ENCODE results near the gene ITGB2. TPM values are rescaled to one million over a fixed set of nuclear protein-coding genes. Genes with fewer than 3 reads are reported as not detected.

ITGB2 gene
- polyA plus RNA-seq, 2 donors, result 7.3 to 10.0 TPM

DNA sequence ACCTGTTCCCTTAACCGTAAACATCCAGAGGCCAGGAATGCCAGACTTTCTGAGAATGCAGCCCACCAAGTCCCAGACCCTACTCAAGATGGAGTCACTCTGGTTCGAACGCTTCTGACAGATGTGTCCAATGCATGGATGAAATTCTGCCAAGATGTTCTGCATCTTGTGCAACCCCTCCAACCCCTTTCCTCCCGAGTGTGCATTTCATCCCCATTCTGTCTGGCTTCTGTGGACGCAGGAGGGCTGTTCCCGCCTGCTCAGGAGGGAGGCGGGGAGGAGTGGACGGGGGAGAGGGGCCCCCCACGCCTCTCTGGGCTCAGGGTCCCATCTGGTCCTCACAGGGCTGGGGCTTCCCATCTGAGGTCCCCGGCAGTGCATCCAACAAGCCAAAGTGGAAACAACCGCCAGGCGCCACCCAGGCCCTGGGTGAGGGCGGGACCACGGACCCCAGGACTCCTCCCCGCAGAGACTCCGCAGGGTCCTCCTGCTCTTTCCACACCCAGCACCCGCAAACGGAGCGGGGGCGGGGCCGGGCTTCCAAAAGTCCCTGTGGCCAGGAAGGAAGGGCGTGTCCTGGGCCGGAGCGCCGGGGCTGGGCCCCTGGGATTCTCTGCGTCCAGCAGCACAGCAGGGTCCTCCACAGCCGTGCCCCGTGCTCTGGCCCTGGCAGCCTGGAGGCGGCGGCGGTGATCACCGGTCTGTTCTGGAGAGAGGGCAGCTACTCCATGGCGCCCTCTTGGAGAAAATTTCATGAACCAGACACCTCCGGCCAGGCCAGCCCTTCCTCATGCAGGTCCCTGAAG lies 75.1 kb downstream of the ITGB2 start:
- Histone ChIP-seq H3K36me3 (ENCODE audit: control insufficient read depth in 2 of 2, insufficient read depth in 2 of 2, low read length in 1 of 2) (peaks cover 3 to 18% of the 10 kb centered on the region in 2 donors), H3K27me3 (ENCODE audit: control insufficient read depth in 1 of 2, insufficient read depth in 2 of 2, low read length in 2 of 2) (no peaks in the 10 kb centered on the region), H3K27ac (ENCODE audit: low read depth in 2 of 2, low read length in 1 of 2) (no peak overlapping the region), H3K9me3 (ENCODE audit: control insufficient read depth in 2 of 2, insufficient read depth in 1 of 2, low read depth in 1 of 2, low read length in 1 of 2) (no peaks in the 10 kb centered on the region), H3K4me1 (ENCODE audit: control insufficient read depth in 2 of 2, insufficient read depth in 2 of 2, low read length in 1 of 2) (peaks cover 5 to 10% of the 10 kb centered on the region in 2 donors), H3K4me3 (ENCODE audit: low read depth in 1 of 2, low read length in 2 of 2) (peak overlapping the region in 1 of 2 donors; percentile 5)
- WGBS, 2 donors, result 6 to 7% methylated on average over 34 of the region's 34 CpGs

DNA sequence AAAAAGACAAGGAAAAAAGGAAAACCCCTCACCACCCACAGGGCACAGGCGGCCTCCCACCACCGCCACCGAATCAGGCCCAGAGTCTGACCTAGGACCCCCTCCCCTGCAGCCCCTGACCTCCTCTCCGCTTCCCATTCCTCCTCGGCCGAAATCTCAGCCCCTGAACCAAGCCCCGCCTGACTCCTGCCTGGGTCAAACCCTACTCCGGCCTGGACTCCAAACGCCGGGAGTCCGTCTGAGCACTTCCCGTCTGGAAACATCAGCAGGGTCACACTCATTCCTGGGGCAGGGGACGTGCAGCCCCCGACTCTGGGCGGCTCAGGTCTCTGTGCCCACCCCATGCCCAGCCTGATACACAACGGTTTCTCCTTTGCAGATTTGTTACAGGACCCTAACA lies 76.4 kb downstream of the ITGB2 start:
- no peaks in the 10 kb centered on the region for H3K27me3 ChIP-seq (ENCODE audit: control insufficient read depth in 1 of 2, insufficient read depth in 2 of 2, low read length in 2 of 2)
- H3K9me3 ChIP-seq (ENCODE audit: control insufficient read depth in 2 of 2, insufficient read depth in 1 of 2, low read depth in 1 of 2, low read length in 1 of 2), result no peaks in the 10 kb centered on the region
- 72 to 75% methylated on average over 16 of the region's 16 CpGs for WGBS, 2 donors
- H3K27ac ChIP-seq (ENCODE audit: low read depth in 2 of 2, low read length in 1 of 2), result no peak overlapping the region
- H3K4me3 ChIP-seq (ENCODE audit: low read depth in 1 of 2, low read length in 2 of 2), result no peak overlapping the region
- H3K4me1 ChIP-seq (ENCODE audit: control insufficient read depth in 2 of 2, insufficient read depth in 2 of 2, low read length in 1 of 2), result peaks cover 5 to 10% of the 10 kb centered on the region in 2 donors
- H3K36me3 ChIP-seq (ENCODE audit: control insufficient read depth in 2 of 2, insufficient read depth in 2 of 2, low read length in 1 of 2), result peaks cover 3 to 6% of the 10 kb centered on the region in 2 donors

DNA sequence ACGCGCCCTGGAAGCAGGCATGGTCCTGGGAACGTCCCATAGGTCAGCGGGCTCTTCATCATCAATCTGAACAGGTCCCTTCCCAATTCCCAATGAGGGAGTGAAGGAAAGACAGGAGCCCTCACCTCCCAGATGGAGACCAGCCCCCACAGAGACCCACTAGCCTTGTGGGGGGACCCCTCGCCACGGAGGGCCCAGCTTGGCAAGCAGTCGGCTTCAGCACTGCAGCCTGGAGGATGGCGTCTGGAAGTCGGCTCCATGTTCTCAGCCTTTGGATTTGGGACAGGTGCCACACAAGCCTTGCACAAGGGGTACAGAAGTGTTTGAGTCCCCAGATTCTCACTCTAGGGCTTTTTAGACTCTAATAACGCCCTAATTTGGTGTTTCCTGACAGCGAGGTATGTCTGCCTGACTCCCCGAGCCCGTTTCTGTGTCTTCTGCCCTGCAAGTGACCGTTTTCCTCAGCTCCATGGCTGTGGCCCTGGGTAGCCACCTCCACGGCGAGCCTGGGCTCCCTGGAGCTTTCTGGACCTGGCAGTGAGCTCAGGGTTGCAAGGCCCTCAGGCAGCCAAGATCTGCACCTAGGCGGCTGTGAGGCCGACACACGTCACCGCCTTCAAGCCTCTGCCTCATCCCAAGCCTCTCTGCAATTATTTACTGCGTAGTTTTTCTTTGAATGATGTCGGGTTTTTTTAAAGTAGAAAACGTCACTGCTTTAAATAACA lies 77.8 kb downstream of the ITGB2 start:
- WGBS, 2 donors, result 80 to 84% methylated on average over 23 of the region's 23 CpGs
- Histone ChIP-seq H3K4me1 (ENCODE audit: control insufficient read depth in 2 of 2, insufficient read depth in 2 of 2, low read length in 1 of 2) (peaks cover 7 to 10% of the 10 kb centered on the region in 2 donors), H3K9me3 (ENCODE audit: control insufficient read depth in 2 of 2, insufficient read depth in 1 of 2, low read depth in 1 of 2, low read length in 1 of 2) (no peaks in the 10 kb centered on the region), H3K36me3 (ENCODE audit: control insufficient read depth in 2 of 2, insufficient read depth in 2 of 2, low read length in 1 of 2) (no peaks in the 10 kb centered on the region), H3K27me3 (ENCODE audit: control insufficient read depth in 1 of 2, insufficient read depth in 2 of 2, low read length in 2 of 2) (no peaks in the 10 kb centered on the region), H3K27ac (ENCODE audit: low read depth in 2 of 2, low read length in 1 of 2) (no peak overlapping the region), H3K4me3 (ENCODE audit: low read depth in 1 of 2, low read length in 2 of 2) (no peak overlapping the region)

DNA sequence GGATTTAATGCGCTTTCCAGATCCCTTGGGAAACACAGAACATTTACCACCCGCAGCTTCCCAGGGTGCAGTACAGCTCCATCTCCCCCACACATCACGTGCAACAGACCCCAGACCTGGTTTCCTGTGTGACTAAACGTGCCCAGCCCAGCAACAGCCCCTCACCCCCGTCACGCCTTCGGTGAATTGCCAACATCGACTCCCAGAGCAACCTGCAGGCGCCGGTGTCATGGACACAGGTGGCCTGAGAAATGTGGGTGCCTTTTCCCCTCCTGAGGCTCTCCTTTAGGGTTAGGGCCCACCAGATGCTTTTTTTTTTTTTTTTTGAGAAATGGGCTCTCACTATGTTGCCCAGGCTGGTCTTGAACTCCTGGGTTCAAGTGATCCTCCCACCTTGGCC lies 78.6 kb downstream of the ITGB2 start:
- no peaks in the 10 kb centered on the region for H3K9me3 ChIP-seq (ENCODE audit: control insufficient read depth in 2 of 2, insufficient read depth in 1 of 2, low read depth in 1 of 2, low read length in 1 of 2)
- no peaks in the 10 kb centered on the region for H3K27me3 ChIP-seq (ENCODE audit: control insufficient read depth in 1 of 2, insufficient read depth in 2 of 2, low read length in 2 of 2)
- H3K4me1 ChIP-seq (ENCODE audit: control insufficient read depth in 2 of 2, insufficient read depth in 2 of 2, low read length in 1 of 2), result peaks cover 8 to 11% of the 10 kb centered on the region in 2 donors
- no peaks in the 10 kb centered on the region for H3K36me3 ChIP-seq (ENCODE audit: control insufficient read depth in 2 of 2, insufficient read depth in 2 of 2, low read length in 1 of 2)
- WGBS, 2 donors, result 81 to 83% methylated on average over 10 of the region's 10 CpGs
- no peak overlapping the region for H3K4me3 ChIP-seq (ENCODE audit: low read depth in 1 of 2, low read length in 2 of 2)
- no peak overlapping the region for H3K27ac ChIP-seq (ENCODE audit: low read depth in 2 of 2, low read length in 1 of 2)

DNA sequence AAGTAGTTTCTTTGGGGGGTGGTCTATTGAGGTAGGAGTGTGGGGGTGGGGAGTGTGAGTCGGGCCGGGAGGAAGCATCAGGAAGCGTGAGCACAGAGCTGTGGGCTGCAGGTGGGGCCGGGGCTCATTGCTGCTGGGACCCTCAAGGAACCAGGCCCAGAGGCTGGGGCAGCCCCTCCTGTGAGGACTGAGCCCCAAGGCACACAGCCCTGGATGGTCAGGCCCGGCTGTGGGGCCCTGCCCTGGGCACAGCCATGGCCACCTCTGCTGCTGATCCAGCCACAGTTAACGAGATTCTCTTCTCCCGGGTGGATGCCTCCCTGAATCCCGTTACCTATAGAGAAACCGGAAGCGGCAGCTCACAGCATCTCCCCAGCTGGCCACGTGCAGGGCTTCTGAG lies 79.9 kb downstream of the ITGB2 start:
- H3K36me3 ChIP-seq (ENCODE audit: control insufficient read depth in 2 of 2, insufficient read depth in 2 of 2, low read length in 1 of 2), result no peaks in the 10 kb centered on the region
- WGBS, 2 donors, result 76 to 84% methylated on average over 10 to 11 of the region's 11 CpGs
- no peak overlapping the region for H3K4me3 ChIP-seq (ENCODE audit: low read depth in 1 of 2, low read length in 2 of 2)
- no peaks in the 10 kb centered on the region for H3K9me3 ChIP-seq (ENCODE audit: control insufficient read depth in 2 of 2, insufficient read depth in 1 of 2, low read depth in 1 of 2, low read length in 1 of 2)
- H3K27me3 ChIP-seq (ENCODE audit: control insufficient read depth in 1 of 2, insufficient read depth in 2 of 2, low read length in 2 of 2), result no peaks in the 10 kb centered on the region
- H3K27ac ChIP-seq (ENCODE audit: low read depth in 2 of 2, low read length in 1 of 2), result no peak overlapping the region
- peaks cover 4 to 9% of the 10 kb centered on the region in 2 donors for H3K4me1 ChIP-seq (ENCODE audit: control insufficient read depth in 2 of 2, insufficient read depth in 2 of 2, low read length in 1 of 2)

DNA sequence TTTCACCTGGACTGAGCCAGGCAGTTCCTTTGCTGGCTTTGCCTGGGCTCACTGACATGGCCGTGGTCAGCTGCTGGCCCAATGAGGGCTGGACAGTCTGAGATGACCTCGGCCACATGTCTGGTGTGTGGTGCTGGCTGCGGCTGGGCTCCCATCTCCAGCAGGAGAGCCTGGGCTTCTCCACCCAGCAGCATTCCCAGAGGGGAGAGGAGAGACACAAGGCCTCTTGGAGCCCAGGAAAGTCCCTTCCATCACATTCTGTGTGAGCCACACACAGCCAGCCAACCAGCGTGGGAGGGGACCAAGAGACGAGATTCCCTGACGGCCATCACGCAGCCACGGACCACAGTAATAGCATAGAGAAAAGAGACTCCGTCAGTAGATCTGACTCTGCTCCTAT lies 81.7 kb downstream of the ITGB2 start:
- H3K9me3 ChIP-seq (ENCODE audit: control insufficient read depth in 2 of 2, insufficient read depth in 1 of 2, low read depth in 1 of 2, low read length in 1 of 2), result no peaks in the 10 kb centered on the region
- H3K4me1 ChIP-seq (ENCODE audit: control insufficient read depth in 2 of 2, insufficient read depth in 2 of 2, low read length in 1 of 2), result peaks cover 4 to 6% of the 10 kb centered on the region in 2 donors
- no peak overlapping the region for H3K27ac ChIP-seq (ENCODE audit: low read depth in 2 of 2, low read length in 1 of 2)
- no peaks in the 10 kb centered on the region for H3K36me3 ChIP-seq (ENCODE audit: control insufficient read depth in 2 of 2, insufficient read depth in 2 of 2, low read length in 1 of 2)
- no peaks in the 10 kb centered on the region for H3K27me3 ChIP-seq (ENCODE audit: control insufficient read depth in 1 of 2, insufficient read depth in 2 of 2, low read length in 2 of 2)
- no peak overlapping the region for H3K4me3 ChIP-seq (ENCODE audit: low read depth in 1 of 2, low read length in 2 of 2)
- 88 to 89% methylated on average over 9 of the region's 9 CpGs for WGBS, 2 donors

DNA sequence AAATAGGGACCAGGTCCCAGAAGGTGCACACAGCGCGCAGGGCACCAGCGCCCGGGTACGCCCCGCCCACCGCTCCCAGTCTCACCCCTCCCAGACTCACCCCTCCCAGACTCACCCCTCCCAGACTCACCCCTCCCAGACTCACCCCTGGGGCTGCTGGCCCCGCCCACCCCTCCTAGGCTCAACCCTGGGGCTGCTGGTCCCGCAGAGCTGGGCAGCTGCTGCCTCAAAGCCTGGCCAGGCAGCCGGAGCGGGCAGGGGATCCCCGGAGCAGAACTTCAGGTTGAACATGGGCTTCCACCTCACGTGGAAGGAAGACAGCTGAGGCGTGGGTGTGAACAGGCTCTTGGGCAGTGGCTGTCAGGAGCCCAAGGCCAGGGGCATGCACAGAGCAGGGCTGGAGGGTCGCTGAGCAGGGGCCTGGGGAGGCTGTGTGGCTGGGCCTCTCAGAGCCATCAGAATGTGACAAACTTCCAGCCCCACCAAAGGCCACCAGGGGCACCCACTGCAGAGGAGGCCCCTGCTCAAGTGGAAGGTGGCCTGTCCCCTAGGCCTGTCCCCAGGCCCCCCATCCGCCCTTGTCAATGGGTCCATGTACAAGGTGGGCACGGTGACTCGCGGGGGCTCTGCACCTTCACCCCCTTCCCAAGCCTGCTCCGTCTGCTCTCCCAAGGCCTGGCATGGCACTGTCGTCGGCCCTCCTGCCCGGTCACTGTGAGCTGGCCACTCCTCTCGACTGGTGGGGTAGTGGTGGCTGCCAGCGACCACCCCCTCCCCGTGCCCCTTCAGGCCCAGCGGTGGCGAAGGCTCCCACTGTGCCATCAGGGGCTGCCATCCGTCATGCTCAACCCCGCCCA lies 82.4 kb downstream of the ITGB2 start:
- Histone ChIP-seq H3K9me3 (ENCODE audit: control insufficient read depth in 2 of 2, insufficient read depth in 1 of 2, low read depth in 1 of 2, low read length in 1 of 2) (no peaks in the 10 kb centered on the region), H3K4me3 (ENCODE audit: low read depth in 1 of 2, low read length in 2 of 2) (no peak overlapping the region), H3K36me3 (ENCODE audit: control insufficient read depth in 2 of 2, insufficient read depth in 2 of 2, low read length in 1 of 2) (no peaks in the 10 kb centered on the region), H3K27ac (ENCODE audit: low read depth in 2 of 2, low read length in 1 of 2) (no peak overlapping the region), H3K27me3 (ENCODE audit: control insufficient read depth in 1 of 2, insufficient read depth in 2 of 2, low read length in 2 of 2) (no peaks in the 10 kb centered on the region), H3K4me1 (ENCODE audit: control insufficient read depth in 2 of 2, insufficient read depth in 2 of 2, low read length in 1 of 2) (peaks cover 4 to 6% of the 10 kb centered on the region in 2 donors)
- 78 to 85% methylated on average over 29 to 30 of the region's 30 CpGs for WGBS, 2 donors

DNA sequence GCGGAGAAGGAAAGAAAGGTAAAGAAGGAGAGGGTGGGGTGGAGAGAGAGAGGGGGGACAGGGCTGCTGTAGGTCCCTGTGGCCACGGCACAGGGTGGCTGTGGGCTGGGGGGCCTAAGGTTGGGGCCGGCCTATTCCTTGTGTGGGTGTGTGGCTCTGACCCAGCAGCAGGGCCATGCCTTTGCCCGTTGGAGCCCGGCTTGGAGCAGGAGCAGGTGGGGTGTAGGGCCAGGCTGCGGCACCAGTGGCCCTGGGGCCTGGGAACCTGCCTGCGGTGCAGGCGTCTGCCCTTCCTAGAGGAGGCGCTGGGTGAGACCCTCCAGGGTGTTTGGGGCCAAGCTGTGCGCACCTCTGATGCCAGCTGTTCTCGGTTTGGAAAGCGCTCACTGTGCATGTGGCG lies 83.2 kb downstream of the ITGB2 start:
- H3K27ac ChIP-seq (ENCODE audit: low read depth in 2 of 2, low read length in 1 of 2), result no peak overlapping the region
- H3K36me3 ChIP-seq (ENCODE audit: control insufficient read depth in 2 of 2, insufficient read depth in 2 of 2, low read length in 1 of 2), result no peaks in the 10 kb centered on the region
- WGBS, 2 donors, result 90 to 91% methylated on average over 13 of the region's 13 CpGs
- no peaks in the 10 kb centered on the region for H3K27me3 ChIP-seq (ENCODE audit: control insufficient read depth in 1 of 2, insufficient read depth in 2 of 2, low read length in 2 of 2)
- H3K4me3 ChIP-seq (ENCODE audit: low read depth in 1 of 2, low read length in 2 of 2), result no peak overlapping the region
- peaks cover 4 to 6% of the 10 kb centered on the region in 2 donors for H3K4me1 ChIP-seq (ENCODE audit: control insufficient read depth in 2 of 2, insufficient read depth in 2 of 2, low read length in 1 of 2)
- no peaks in the 10 kb centered on the region for H3K9me3 ChIP-seq (ENCODE audit: control insufficient read depth in 2 of 2, insufficient read depth in 1 of 2, low read depth in 1 of 2, low read length in 1 of 2)

DNA sequence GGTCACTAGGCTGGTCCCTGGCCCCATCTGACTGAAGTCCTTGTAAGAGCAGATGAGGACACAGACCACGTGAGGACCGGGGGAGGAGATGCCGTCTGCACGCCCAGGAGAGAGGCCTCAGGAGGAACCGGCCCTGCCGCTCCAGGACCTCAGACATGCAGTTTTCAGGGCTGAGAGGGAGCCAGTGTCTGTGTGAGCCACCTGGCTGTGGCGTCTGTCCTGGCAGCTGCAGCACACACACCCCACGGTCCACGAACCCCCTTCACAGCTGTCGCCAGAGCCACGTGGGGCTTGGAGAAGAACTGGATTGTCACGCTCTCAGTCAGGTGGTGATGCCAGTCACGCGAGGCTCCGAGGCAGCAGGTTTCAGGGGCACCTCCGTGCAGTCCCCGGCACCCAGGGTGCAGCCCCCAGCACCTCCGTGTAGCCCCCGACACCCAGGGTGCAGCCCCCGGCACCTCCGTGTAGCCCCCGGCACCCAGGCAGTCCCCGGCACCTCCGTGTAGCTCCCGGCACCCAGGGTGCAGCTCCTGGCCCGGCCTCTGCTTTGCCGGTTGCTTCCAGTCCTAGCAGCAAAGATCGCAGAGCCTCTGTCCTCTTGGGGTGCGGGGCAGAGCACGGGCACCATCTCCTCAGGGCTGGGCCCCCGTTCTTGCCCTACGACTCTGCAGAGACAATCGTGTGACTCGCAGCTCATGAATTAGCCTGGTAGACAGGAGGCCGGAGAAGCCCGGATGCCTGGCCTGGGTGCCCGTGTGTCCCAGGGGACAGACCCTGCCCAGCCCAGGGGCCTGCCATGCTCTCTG lies 83.8 kb downstream of the ITGB2 start:
- Histone ChIP-seq H3K36me3 (ENCODE audit: control insufficient read depth in 2 of 2, insufficient read depth in 2 of 2, low read length in 1 of 2) (no peaks in the 10 kb centered on the region), H3K4me3 (ENCODE audit: low read depth in 1 of 2, low read length in 2 of 2) (no peak overlapping the region), H3K27ac (ENCODE audit: low read depth in 2 of 2, low read length in 1 of 2) (no peak overlapping the region), H3K27me3 (ENCODE audit: control insufficient read depth in 1 of 2, insufficient read depth in 2 of 2, low read length in 2 of 2) (no peaks in the 10 kb centered on the region), H3K9me3 (ENCODE audit: control insufficient read depth in 2 of 2, insufficient read depth in 1 of 2, low read depth in 1 of 2, low read length in 1 of 2) (no peaks in the 10 kb centered on the region), H3K4me1 (ENCODE audit: control insufficient read depth in 2 of 2, insufficient read depth in 2 of 2, low read length in 1 of 2) (peaks cover 4 to 6% of the 10 kb centered on the region in 2 donors)
- WGBS, 2 donors, result 56 to 64% methylated on average over 32 to 37 of the region's 37 CpGs

All from esophagus (tissue), 2 donors.